A549 (cell line): Measurements from ENCODE around the gene SAA1.

Experiments used
- CEBPB ChIP-seq, 2 experiments: fragments of >200 bp in 1 of 2; sonication (Bioruptor Twin) in 1 of 2; formaldehyde crosslinking in 1 of 2; IDR thresholded peaks; 2 replicates each; pipeline ENCODE4 v1.6.1; 2012 to 2016
- CHD4 ChIP-seq: fragments of 200-600 bp; sonication (generic); IDR thresholded peaks from 2 replicates; pipeline ENCODE4 v1.6.1; 2016; ENCODE audit warnings: antibody characterized with exemption, mild to moderate bottlenecking, borderline replicate concordance
- CTCF ChIP-seq: fragments of >200 bp; sonication (Bioruptor Twin); formaldehyde crosslinking; IDR thresholded peaks from 3 replicates; pipeline ENCODE4 v1.5.1; 2016
- ELK1 ChIP-seq: fragments of 150-350 bp; IDR thresholded peaks from 2 replicates; pipeline ENCODE4 v1.6.1; 2014; ENCODE audit warnings: low read depth, mild to moderate bottlenecking, low read length
- EP300 ChIP-seq, 2 experiments: fragments of >200 bp; sonication (Bioruptor Twin); formaldehyde crosslinking; IDR thresholded peaks; 2 replicates in 1 of 2; 3 replicates in 1 of 2; pipeline ENCODE4 v1.6.1; 2016 to 2017
- ESRRA ChIP-seq: fragments of 150-350 bp; IDR thresholded peaks from 2 replicates; pipeline ENCODE4 v1.6.1; 2014; ENCODE audit warnings: mild to moderate bottlenecking, low read length, borderline replicate concordance
- JUN ChIP-seq, 2 experiments: fragments of >200 bp; sonication (Bioruptor Twin); formaldehyde crosslinking; IDR thresholded peaks; 2 replicates in 1 of 2; 3 replicates in 1 of 2; pipeline ENCODE4 v1.6.1; 2016 to 2017
- POLR2A ChIP-seq: IDR thresholded peaks from 2 replicates; pipeline ENCODE4 v1.6.1; 2012; ENCODE audit warnings: mild to moderate bottlenecking, low read length
- RAD21 ChIP-seq, 2 experiments: fragments of >200 bp in 1 of 2; sonication (Bioruptor Twin) in 1 of 2; formaldehyde crosslinking in 1 of 2; IDR thresholded peaks in 1 of 2; conservative IDR thresholded peaks in 1 of 2; 2 replicates in 1 of 2; 3 replicates in 1 of 2; pipeline ENCODE4 v1.6.1; 2012 to 2018; ENCODE audit warnings: inconsistent platforms in 1 of 2
- REST ChIP-seq: fragments of 200-600 bp; sonication (generic); IDR thresholded peaks from 2 replicates; pipeline ENCODE4 v1.6.1; 2016; ENCODE audit warnings: antibody characterized with exemption, mild to moderate bottlenecking, moderate library complexity
- SMC3 ChIP-seq: fragments of >200 bp; sonication (Bioruptor Twin); formaldehyde crosslinking; IDR thresholded peaks from 3 replicates; pipeline ENCODE4 v1.6.1; 2018; ENCODE audit warnings: inconsistent platforms
- TFCP2L1 ChIP-seq: fragments of 250-450 bp; sonication (Bioruptor Pico); IDR thresholded peaks from 2 replicates; pipeline ENCODE4 v1.5.0; 2021; ENCODE audit warnings: mild to moderate bottlenecking

- TF ChIP-seq REST (no peak), CTCF (no peak), ESRRA (no peak), SMC3 (no peak), POLR2A (no peak), EP300 (IDR thresholded peaks at IDR 0.05) (no peak), CEBPB (IDR thresholded peaks at IDR 0.05) (no peak), TFCP2L1 (no peak), CHD4 (no peak), ELK1 (no peak), JUN (IDR thresholded peaks at IDR 0.05) (no peak), RAD21 (conservative IDR thresholded peaks at IDR 0.05 in 1 of 2, IDR thresholded peaks at IDR 0.05 in 1 of 2) (no peak)
Observed at GRCh38 chr11:18307461-18308139, 41.5 kb downstream of the SAA1 start.
